K562 treated with DMSO at 1 percent for 4 hours (cell line): Measurements from ENCODE around the gene AICDA. TPM values are rescaled to one million over a fixed set of nuclear protein-coding genes. Genes with fewer than 3 reads are reported as not detected.

Experiments used
- total RNA-seq: library from RNA; unstranded; fragments of 300-600 nt; gene quantifications from 2 replicates; pipeline ENCODE4 v1.2.3, GENCODE V29; 2022; ENCODE audit not compliant: insufficient read depth

The AICDA gene
- total RNA-seq = not detected in 2 replicates

GRCh38 chr12:8612629-8613028, at the start of gene AICDA:
Gene AICDA (minus strand): TSS chr12:8612859. CDS start chr12:8612767, 92 bp downstream.

Other genes starting within 250 kb of the AICDA start
- not detected in 2 replicates for gene CLEC6A, start 156.9 kb downstream of the AICDA start, total RNA-seq
- not detected in 2 replicates for gene CLEC4D, start 99.4 kb downstream of the AICDA start, total RNA-seq
- not detected in 2 replicates for gene CLEC4E, start 72.0 kb downstream of the AICDA start, total RNA-seq
- gene MFAP5, start 50.0 kb upstream of the AICDA start, total RNA-seq = not detected in 2 replicates
- 5.6 and 6.2 TPM in 2 replicates for gene RIMKLB, start 85.1 kb upstream of the AICDA start, total RNA-seq
- not detected in 2 replicates for gene A2ML1, start 209.8 kb upstream of the AICDA start, total RNA-seq